H1 (cell line): ENCODE results near the gene CLPX. TPM values are rescaled to one million over a fixed set of nuclear protein-coding genes. Genes with fewer than 3 reads are reported as not detected.

ENCODE experiments used
- CTCF ChIA-PET: fragments of 300-600 bp; sonication (Branson Sonifier 250); formaldehyde crosslinking; loops from one replicate; lab custom pipeline; 2021; ENCODE audit not compliant: partially characterized antibody; lab: Charles Lee
- POLR2A ChIA-PET: fragments of 300-600 bp; sonication (Branson Sonifier 250); formaldehyde crosslinking; loops from one replicate; lab custom pipeline; 2021; ENCODE audit warnings: inconsistent platforms; ENCODE audit not compliant: partially characterized antibody; lab: Charles Lee
- DNase-seq, 2 experiments: peaks; one replicate each; pipeline versions ENCODE4 v3.0.0 to v3.0.0-alpha.2; 2010 to 2022; ENCODE audit warnings: low spot score in 2 of 2, low read depth in 1 of 2, mixed read lengths in 1 of 2
- FAIRE-seq: peaks from 2 replicates; lab custom pipeline; 2011; peaks lifted over from hg19 to GRCh38; lab: Jason Lieb, UNC
- H2AFZ ChIP-seq: 2 replicates; pipeline ENCODE4 v1.8.1; 2012; ENCODE audit warnings: low read length, inconsistent platforms
- H2AK5ac ChIP-seq: 2 replicates; pipeline ENCODE4 v1.6.1; 2013; ENCODE audit warnings: low read depth, low read length
- H2BK120ac ChIP-seq: replicated peaks from 2 replicates; pipeline ENCODE3; 2013; ENCODE audit warnings: low read depth, low read length, inconsistent platforms
- H2BK12ac ChIP-seq: 2 replicates; pipeline ENCODE4 v1.6.1; 2013; ENCODE audit warnings: low read depth, low read length
- H2BK15ac ChIP-seq: 2 replicates; pipeline ENCODE4 v1.6.1; 2013; ENCODE audit warnings: low read length
- H2BK20ac ChIP-seq: 2 replicates; pipeline ENCODE4 v1.6.1; 2013; ENCODE audit warnings: low read length
- H2BK5ac ChIP-seq: 2 replicates; pipeline ENCODE4 v1.6.1; 2013; ENCODE audit warnings: low read depth, low read length
- H3K14ac ChIP-seq: 2 replicates; pipeline ENCODE4 v1.6.1; 2013; ENCODE audit warnings: inconsistent platforms; ENCODE audit not compliant: insufficient read length
- H3K18ac ChIP-seq: 2 replicates; pipeline ENCODE4 v1.6.1; 2013; ENCODE audit warnings: low read length; ENCODE audit errors: extremely low read depth
- H3K23ac ChIP-seq: 2 replicates; pipeline ENCODE4 v1.6.1; 2013; ENCODE audit warnings: inconsistent platforms; ENCODE audit not compliant: insufficient read length
- H3K23me2 ChIP-seq: 2 replicates; pipeline ENCODE4 v1.6.1; 2013; ENCODE audit warnings: low read depth, low read length
- H3K27ac ChIP-seq: 2 replicates; pipeline ENCODE4 v1.6.1; 2011; ENCODE audit warnings: low read depth, low read length, inconsistent platforms
- H3K27me3 ChIP-seq, 4 experiments: replicated peaks in 1 of 4; 1 replicate in 1 of 4; 2 replicates in 3 of 4; pipeline versions ENCODE4 v1.6.1 to v1.8.1; 2011 to 2013; ENCODE audit warnings: low read length in 3 of 4, mild to moderate bottlenecking in 3 of 4, inconsistent platforms in 2 of 4, mixed read lengths in 2 of 4, moderate library complexity in 1 of 4; ENCODE audit not compliant: control insufficient read depth in 3 of 4, insufficient read depth in 3 of 4; ENCODE audit errors: extremely low read depth in 1 of 4
- H3K36me3 ChIP-seq, 4 experiments: 2 replicates each; pipeline versions ENCODE4 v1.6.1 to v1.8.1; 2011 to 2013; ENCODE audit warnings: mild to moderate bottlenecking in 4 of 4, low read length in 3 of 4, moderate library complexity in 2 of 4, control low read depth in 1 of 4, inconsistent platforms in 1 of 4; ENCODE audit not compliant: insufficient read depth in 4 of 4, control insufficient read depth in 2 of 4
- H3K4ac ChIP-seq: replicated peaks from 2 replicates; pipeline ENCODE3; 2013; ENCODE audit warnings: low read length, low read depth, mixed read lengths, inconsistent platforms; ENCODE audit not compliant: insufficient read length
- H3K4me1 ChIP-seq, 4 experiments: replicated peaks in 1 of 4; 1 replicate in 1 of 4; 2 replicates in 3 of 4; pipeline versions ENCODE4 v1.6.1 to v1.8.1; 2011 to 2013; ENCODE audit warnings: low read length in 3 of 4, inconsistent platforms in 2 of 4, mixed read lengths in 1 of 4; ENCODE audit not compliant: insufficient read depth in 4 of 4, control insufficient read depth in 3 of 4
- H3K4me2 ChIP-seq, 2 experiments: 2 replicates each; pipeline versions ENCODE4 v1.6.1 to v1.8.1; 2011 to 2013; ENCODE audit warnings: low read depth in 2 of 2, low read length in 2 of 2, control low read depth in 1 of 2, inconsistent platforms in 1 of 2, mild to moderate bottlenecking in 1 of 2; ENCODE audit not compliant: insufficient read depth in 1 of 2
- H3K4me3 ChIP-seq, 4 experiments: fragments of 200-600, 300-600 bp in 1 of 4; sonication (generic), shearing (Covaris generic), sonication (Bioruptor Twin) in 1 of 4; 2 replicates each; pipeline versions ENCODE4 v1.5.1 to v1.8.1; 2011 to 2016; ENCODE audit warnings: low read length in 4 of 4, low read depth in 3 of 4, control low read depth in 2 of 4, inconsistent platforms in 2 of 4, mild to moderate bottlenecking in 2 of 4, mixed read lengths in 1 of 4, moderate library complexity in 1 of 4; ENCODE audit not compliant: insufficient read depth in 2 of 4; ENCODE audit errors: extremely low read depth in 1 of 4
- H3K56ac ChIP-seq: replicated peaks from 2 replicates; pipeline ENCODE3; 2013; ENCODE audit warnings: low read depth, mild to moderate bottlenecking, mixed read lengths, low read length, inconsistent platforms; ENCODE audit not compliant: insufficient read length
- H3K79me1 ChIP-seq: 2 replicates; pipeline ENCODE4 v1.6.1; 2013; ENCODE audit warnings: low read depth, low read length, control low read depth
- H3K79me2 ChIP-seq, 2 experiments: 2 replicates each; pipeline versions ENCODE4 v1.6.1 to v1.8.1; 2012 to 2013; ENCODE audit warnings: low read length in 2 of 2, mild to moderate bottlenecking in 2 of 2, inconsistent platforms in 1 of 2; ENCODE audit not compliant: insufficient read depth in 2 of 2, control insufficient read depth in 1 of 2
- H3K9ac ChIP-seq, 4 experiments: replicated peaks in 1 of 4; 1 replicate in 1 of 4; 2 replicates in 3 of 4; pipeline versions ENCODE4 v1.6.1 to v1.8.1; 2011 to 2013; ENCODE audit warnings: low read depth in 3 of 4, low read length in 3 of 4, control low read depth in 2 of 4, mild to moderate bottlenecking in 2 of 4, moderate library complexity in 2 of 4, inconsistent platforms in 1 of 4; ENCODE audit errors: extremely low read depth in 1 of 4
- H3K9me3 ChIP-seq, 2 experiments: 2 replicates each; pipeline versions ENCODE4 v1.6.1 to v1.8.1; 2012 to 2013; ENCODE audit warnings: mild to moderate bottlenecking in 2 of 2, moderate library complexity in 2 of 2, control low read depth in 1 of 2, inconsistent platforms in 1 of 2, low read depth in 1 of 2, low read length in 1 of 2, mixed read lengths in 1 of 2; ENCODE audit not compliant: insufficient read depth in 2 of 2
- H4K20me1 ChIP-seq, 2 experiments: replicated peaks in 1 of 2; 2 replicates each; pipeline versions ENCODE3 to v1.8.1; 2011 to 2013; ENCODE audit warnings: inconsistent platforms in 2 of 2, low read length in 2 of 2, mild to moderate bottlenecking in 1 of 2; ENCODE audit not compliant: insufficient read depth in 2 of 2, control insufficient read depth in 1 of 2
- H4K5ac ChIP-seq: 2 replicates; pipeline ENCODE4 v1.6.1; 2013; ENCODE audit warnings: low read length, low read depth, mixed read lengths, inconsistent platforms; ENCODE audit not compliant: insufficient read length
- H4K8ac ChIP-seq: 2 replicates; pipeline ENCODE4 v1.8.0; 2013; ENCODE audit warnings: mild to moderate bottlenecking, moderate library complexity, low read length, inconsistent platforms; ENCODE audit not compliant: insufficient read depth; ENCODE audit errors: extremely low read depth
- H4K91ac ChIP-seq: replicated peaks from 2 replicates; pipeline ENCODE3; 2013; ENCODE audit warnings: low read length, mixed read lengths, inconsistent platforms; ENCODE audit not compliant: insufficient read length
- MAX ChIP-seq: IDR thresholded peaks from 2 replicates; pipeline ENCODE4 v1.6.1; 2012; ENCODE audit warnings: inconsistent platforms
- WGBS, 2 experiments: shearing (Covaris generic) in 1 of 2; methylation state at CpG; one replicate each; pipeline versions ENCODE4 v1.1.6 to v1.1.7; 2013 to 2015; ENCODE audit warnings: low lambda C conversion rate in 2 of 2, mixed read lengths in 2 of 2, inconsistent platforms in 1 of 2, low coverage in 1 of 2, missing lambda C conversion rate in 1 of 2; ENCODE audit not compliant: insufficient replicate concordance in 2 of 2, insufficient coverage in 1 of 2, insufficient read length in 1 of 2; ENCODE audit errors: extremely low coverage in 1 of 2, missing lambda C conversion rate in 1 of 2; 5-methylcytosine and 5-hydroxymethylcytosine counted together
- polyA plus RNA-seq, 7 experiments: library from polyadenylated mRNA; depleted of rRNA in 3 of 7; stranded (reverse) in 5 of 7; unstranded in 2 of 7; fragments of >200 nt in 5 of 7; fragments of 200-250 nt in 2 of 7; gene quantifications; 1 replicate in 5 of 7; 2 replicates in 1 of 7; 4 replicates in 1 of 7; pipeline versions ENCODE4 v1.2.1 to v1.2.3, GENCODE V29; 2011 to 2013; ENCODE audit warnings: missing spikeins in 2 of 7, mixed read lengths in 2 of 7
- total RNA-seq: library from RNA; stranded (reverse); fragmentation: NEBNext Ultra II Directional; extraction: Animal tissue kit (Norgen Biotek cat#: 25700); gene quantifications from 2 replicates; pipeline ENCODE4 v1.2.1, GENCODE V29; 2021

CLPX gene
- total and polyA plus RNA-seq, 2 of the 8 experiments (the other 6 are each of a cell fraction or from before 2014, with no cell fraction given): 10.5 to 53.6 TPM

- Histone ChIP-seq H4K5ac (no peak within 1 kb of the TSS), H3K4me2 (no peak within 1 kb of the TSS), H3K4me3 (no peak within 1 kb of the TSS), H4K20me1 (no peaks in the 10 kb centered on the region), H4K91ac (no peak within 1 kb of the TSS), H3K27me3 (no peaks in the 10 kb centered on the region), H2AK5ac (no peak within 1 kb of the TSS), H3K4ac (no peak within 1 kb of the TSS), H3K23ac (no peak within 1 kb of the TSS), H3K36me3 (peaks cover 6 to 27% (median 20%) of the 10 kb centered on the region in 4 experiments; a peak in 5 of 8 replicates), H3K9me3 (no peaks in the 10 kb centered on the region), H3K14ac (no peak within 1 kb of the TSS), H2AFZ (no peak within 1 kb of the TSS), H2BK20ac (no peak within 1 kb of the TSS), H2BK12ac (no peak within 1 kb of the TSS), H4K8ac (no peak within 1 kb of the TSS), H2BK5ac (no peak within 1 kb of the TSS), H3K79me2 (no peaks in the 10 kb centered on the region), H3K79me1 (no peaks in the 10 kb centered on the region), H3K23me2 (no peaks in the 10 kb centered on the region), H3K9ac (no peak within 1 kb of the TSS), H3K18ac (no peak within 1 kb of the TSS), H3K27ac (no peak within 1 kb of the TSS), H3K56ac (no peak within 1 kb of the TSS), H2BK120ac (no peak within 1 kb of the TSS), H3K4me1 (no peaks in the 10 kb centered on the region), H2BK15ac (no peak within 1 kb of the TSS)
- no peak for FAIRE-seq
- 83% methylated on average over 2 of the region's 2 CpGs; no CpG with 5 or more reads in 1 of the 2 experiments for WGBS, 2 experiments
- POLR2A ChIA-PET: interaction anchor here (1.0 to 1.3 kb wide), 2 partner anchors 14 to 62 kb away, joined by 3 to 4 read pairs; no protein-coding TSS in a partner anchor
- CTCF ChIA-PET: interaction anchor here (0.6 to 3.4 kb wide), 8 partner anchors 14 to 83 kb away, joined by 3 to 13 read pairs (median 4); no protein-coding TSS in a partner anchor
- no peak for DNase-seq
- no peak for TF ChIP-seq MAX
Measured at GRCh38 chr15:65115086-65115485, 70.1 kb downstream of the CLPX start, which contains the start of gene UBAP1L. TSS of gene UBAP1L (minus strand) at chr15:65115200. CDS start at chr15:65106215, 8,985 bp downstream.
